ENCODE results near the gene DYNC1I1. TPM values are rescaled to one million over a fixed set of nuclear protein-coding genes. Genes with fewer than 3 reads are reported as not detected.

The DYNC1I1 gene
- total RNA-seq, 2 experiments from 2014 or later, result not detected

- Mint-ChIP-seq H3K4me3 (no peak overlapping the region), H3K36me3 (ENCODE audit: low read depth) (no peaks in the 10 kb centered on the region), H3K27ac (no peak overlapping the region), H3K9me3 (no peaks in the 10 kb centered on the region), H3K27me3 (peaks cover 4% of the 10 kb centered on the region), H3K4me1 (ENCODE audit: low read depth) (no peaks in the 10 kb centered on the region)
- ChIA-PET CTCF (no interaction called here), POLR2A (no interaction called here)
- DNase-seq (no peak), ATAC-seq (no peak)
- TF ChIP-seq CTCF (IDR thresholded peaks at IDR 0.05), result no peak
- intact Hi-C loops (cut with micrococcal nuclease), result no loop called here
These were observed 16.5 kb downstream of the DYNC1I1 start for GRCh38 chr7:95788884-95789283.

GRCh38 chr7:95793658-95794057, 21.3 kb downstream of the DYNC1I1 start:
- TF ChIP-seq CTCF (IDR thresholded peaks at IDR 0.05), result no peak

GRCh38 chr7:95794917-95795515, 22.7 kb downstream of the DYNC1I1 start:
- peak; percentile 48 for TF ChIP-seq CTCF (IDR thresholded peaks at IDR 0.05)
- Mint-ChIP-seq H3K9me3 (peaks cover 2% of the 10 kb centered on the region), H3K27ac (no peak overlapping the region), H3K4me1 (ENCODE audit: low read depth) (no peaks in the 10 kb centered on the region), H3K4me3 (no peak overlapping the region), H3K36me3 (ENCODE audit: low read depth) (no peaks in the 10 kb centered on the region), H3K27me3 (no peaks in the 10 kb centered on the region)
- ChIA-PET POLR2A (no interaction called here), CTCF (interaction anchor here (1.0 to 1.8 kb wide), 4 partner anchors 19 to 107 kb away, joined by 3 to 4 read pairs (median 4); no protein-coding TSS in a partner anchor)
- intact Hi-C loops (cut with micrococcal nuclease), result no loop called here
- DNase-seq, result no peak
- ATAC-seq, result no peak

More at GRCh38 chr7:95793658-95794057, 21.3 kb downstream of the DYNC1I1 start:
- peaks cover 2% of the 10 kb centered on the region for H3K9me3 Mint-ChIP-seq
- H3K27me3 Mint-ChIP-seq, result no peaks in the 10 kb centered on the region
- CTCF ChIA-PET, result interaction anchor here (1.1 to 1.8 kb wide), 2 partner anchors 17 to 69 kb away, joined by 4 read pairs; no protein-coding TSS in a partner anchor
- no peak for ATAC-seq
- POLR2A ChIA-PET, result no interaction called here
- intact Hi-C loops (cut with micrococcal nuclease), result no loop called here
- no peak overlapping the region for H3K27ac Mint-ChIP-seq
- H3K4me3 Mint-ChIP-seq, result no peak overlapping the region
- DNase-seq, result no peak
- H3K36me3 Mint-ChIP-seq (ENCODE audit: low read depth), result no peaks in the 10 kb centered on the region
- H3K4me1 Mint-ChIP-seq (ENCODE audit: low read depth), result no peaks in the 10 kb centered on the region

GRCh38 chr7:95796617-95797016, 24.3 kb downstream of the DYNC1I1 start:
- POLR2A ChIA-PET, result no interaction called here
- no peaks in the 10 kb centered on the region for H3K27me3 Mint-ChIP-seq
- no peak for ATAC-seq

More at GRCh38 chr7:95796617-95797016, 24.3 kb downstream of the DYNC1I1 start:
- Mint-ChIP-seq H3K36me3 (ENCODE audit: low read depth) (no peaks in the 10 kb centered on the region), H3K4me1 (ENCODE audit: low read depth) (no peaks in the 10 kb centered on the region), H3K9me3 (peaks cover 2% of the 10 kb centered on the region), H3K4me3 (no peak overlapping the region), H3K27ac (no peak overlapping the region)
- no peak for DNase-seq
- no peak for TF ChIP-seq CTCF (IDR thresholded peaks at IDR 0.05)
- intact Hi-C loops (cut with micrococcal nuclease), result no loop called here
- CTCF ChIA-PET, result no interaction called here
